ENCODE measurements around the gene RNF148.

The RNF148 gene

GRCh38 chr7:122702872-122703510, at the start of gene RNF148:
TSS of gene RNF148 (minus strand) at chr7:122702922. CDS start at chr7:122702750, 172 bp downstream.
- no peak for DNase-seq (ENCODE audit: low spot score)
- no peak within 1 kb of the TSS for H3K4me3 ChIP-seq
- TF ChIP-seq CTCF (IDR thresholded peaks at IDR 0.05) = no peak
- H3K27ac ChIP-seq = no peak within 1 kb of the TSS

GRCh38 chr7:122750389-122750788, 47.7 kb upstream of the RNF148 start:
- H3K27ac ChIP-seq = no peak overlapping the region
- DNase-seq (ENCODE audit: low spot score) = no peak
- H3K4me3 ChIP-seq = no peak overlapping the region
- TF ChIP-seq CTCF (IDR thresholded peaks at IDR 0.05) = no peak

- DNase-seq (ENCODE audit: low spot score) = no peak
These were observed 45.5 kb upstream of the RNF148 start for GRCh38 chr7:122748195-122748594.

GRCh38 chr7:122746948-122747347, 44.2 kb upstream of the RNF148 start:
- no peak overlapping the region for H3K4me3 ChIP-seq
- H3K27ac ChIP-seq = no peak overlapping the region
- no peak for TF ChIP-seq CTCF (IDR thresholded peaks at IDR 0.05)
- DNase-seq (ENCODE audit: low spot score) = no peak

More at GRCh38 chr7:122748195-122748594, 45.5 kb upstream of the RNF148 start:
- no peak overlapping the region for H3K4me3 ChIP-seq
- no peak for TF ChIP-seq CTCF (IDR thresholded peaks at IDR 0.05)
- no peak overlapping the region for H3K27ac ChIP-seq

- no peak overlapping the region for H3K4me3 ChIP-seq
- no peak for DNase-seq (ENCODE audit: low spot score)
- H3K27ac ChIP-seq = no peak overlapping the region
- TF ChIP-seq CTCF (IDR thresholded peaks at IDR 0.05) = no peak
These were observed 40.5 kb upstream of the RNF148 start for GRCh38 chr7:122743211-122743610.

GRCh38 chr7:122738947-122739346, 36.2 kb upstream of the RNF148 start:
- no peak for DNase-seq (ENCODE audit: low spot score)
- Histone ChIP-seq H3K4me3 (no peak overlapping the region), H3K27ac (no peak overlapping the region)
- no peak for TF ChIP-seq CTCF (IDR thresholded peaks at IDR 0.05)

GRCh38 chr7:122736183-122736582, 33.5 kb upstream of the RNF148 start:
- DNase-seq (ENCODE audit: low spot score) = no peak
- no peak overlapping the region for H3K4me3 ChIP-seq
- no peak for TF ChIP-seq CTCF (IDR thresholded peaks at IDR 0.05)
- no peak overlapping the region for H3K27ac ChIP-seq
